Activated CD4-positive, alpha-beta T cell treated with anti-CD3 and anti-CD28 coated beads, Interleukin-2, Interleukin-4, amounts not matched to agents 100 ng/mL and 50 ng/mL, durations not matched to agents 16 hours and 8 hours (primary cell): ENCODE results near the gene BPIFA1.

Experiments
- DNase-seq: peaks from one replicate; pipeline ENCODE4 v3.0.0-alpha.2; 2020; ENCODE audit warnings: low spot score

BPIFA1 gene

GRCh38 chr20:33235696-33236095 is at the start of gene BPIFA1:
TSS of gene BPIFA1 (plus strand) at chr20:33235996. CDS start at chr20:33237712, 1,716 bp downstream.
- DNase-seq, result no peak

GRCh38 chr20:33187491-33187890 is 48.3 kb upstream of the BPIFA1 start:
- DNase-seq, result no peak

GRCh38 chr20:33188421-33188820 is 47.4 kb upstream of the BPIFA1 start:
- no peak for DNase-seq

GRCh38 chr20:33191484-33191883 is 44.3 kb upstream of the BPIFA1 start:
- DNase-seq, result no peak

GRCh38 chr20:33191955-33192354 is 43.8 kb upstream of the BPIFA1 start:
- no peak for DNase-seq

- DNase-seq, result no peak
Observed at GRCh38 chr20:33192912-33193501, 42.8 kb upstream of the BPIFA1 start.

GRCh38 chr20:33199026-33199425 is 36.8 kb upstream of the BPIFA1 start:
- no peak for DNase-seq

- no peak for DNase-seq
Observed at GRCh38 chr20:33202451-33202850, 33.3 kb upstream of the BPIFA1 start.

- no peak for DNase-seq
Observed at GRCh38 chr20:33203444-33203843, 32.4 kb upstream of the BPIFA1 start.

- DNase-seq, result peak; percentile 29
Observed at GRCh38 chr20:33209789-33210188, 26.0 kb upstream of the BPIFA1 start.

- DNase-seq, result no peak
Observed at GRCh38 chr20:33210371-33210770, 25.4 kb upstream of the BPIFA1 start.

- DNase-seq, result peak; percentile 24
Observed at GRCh38 chr20:33211817-33212424, 23.9 kb upstream of the BPIFA1 start.

GRCh38 chr20:33217052-33217451 is 18.7 kb upstream of the BPIFA1 start, which contains the start of gene BPIFA3:
TSS of gene BPIFA3 (plus strand) at chr20:33217352. CDS start at chr20:33217537, 185 bp downstream.
- no peak for DNase-seq

GRCh38 chr20:33224399-33224798 is 11.4 kb upstream of the BPIFA1 start:
- DNase-seq, result no peak

GRCh38 chr20:33229843-33230242 is 6.0 kb upstream of the BPIFA1 start:
- DNase-seq, result no peak

GRCh38 chr20:33231237-33231636 is 4.6 kb upstream of the BPIFA1 start:
- no peak for DNase-seq

- no peak for DNase-seq
Observed at GRCh38 chr20:33232486-33233072, 3.2 kb upstream of the BPIFA1 start.

- no peak for DNase-seq
Observed at GRCh38 chr20:33233129-33233774, 2.5 kb upstream of the BPIFA1 start.

GRCh38 chr20:33234050-33234449 is 1.7 kb upstream of the BPIFA1 start:
- no peak for DNase-seq

GRCh38 chr20:33236351-33236750 is 555 bp downstream of the BPIFA1 start:
- DNase-seq, result no peak

- DNase-seq, result no peak
Observed at GRCh38 chr20:33237989-33238388, 2.2 kb downstream of the BPIFA1 start.

GRCh38 chr20:33239418-33239817 is 3.6 kb downstream of the BPIFA1 start:
- no peak for DNase-seq
